Ishikawa (cell line): ENCODE measurements around the gene CNTN4.

Experiments
- CEBPB ChIP-seq: IDR thresholded peaks from 2 replicates; pipeline ENCODE4 v1.6.1; 2012
- CREB1 ChIP-seq: IDR thresholded peaks from 2 replicates; pipeline ENCODE4 v1.6.1; 2012; ENCODE audit warnings: low read depth
- EGR1 ChIP-seq: IDR thresholded peaks from 2 replicates; pipeline ENCODE4 v1.6.1; 2012
- EP300 ChIP-seq: IDR thresholded peaks from 2 replicates; pipeline ENCODE4 v1.6.1; 2012; ENCODE audit warnings: borderline replicate concordance
- NFIC ChIP-seq: IDR thresholded peaks from 2 replicates; pipeline ENCODE4 v1.6.1; 2012
- TAF1 ChIP-seq: IDR thresholded peaks from 2 replicates; pipeline ENCODE4 v1.6.1; 2012; ENCODE audit warnings: low read depth, mild to moderate bottlenecking
- TCF12 ChIP-seq: IDR thresholded peaks from 2 replicates; pipeline ENCODE4 v1.6.1; 2012; ENCODE audit warnings: low read depth
- YY1 ChIP-seq: IDR thresholded peaks from 2 replicates; pipeline ENCODE4 v1.6.1; 2012; ENCODE audit warnings: low read depth
- TF ChIP-seq, protein P1 (sequence below): IDR thresholded peaks from 2 replicates; pipeline ENCODE4 v1.6.1; 2012
- TF ChIP-seq, protein P2 (sequence below): IDR thresholded peaks from 2 replicates; pipeline ENCODE4 v1.6.1; 2012; ENCODE audit warnings: low read depth, mild to moderate bottlenecking

DNA sequence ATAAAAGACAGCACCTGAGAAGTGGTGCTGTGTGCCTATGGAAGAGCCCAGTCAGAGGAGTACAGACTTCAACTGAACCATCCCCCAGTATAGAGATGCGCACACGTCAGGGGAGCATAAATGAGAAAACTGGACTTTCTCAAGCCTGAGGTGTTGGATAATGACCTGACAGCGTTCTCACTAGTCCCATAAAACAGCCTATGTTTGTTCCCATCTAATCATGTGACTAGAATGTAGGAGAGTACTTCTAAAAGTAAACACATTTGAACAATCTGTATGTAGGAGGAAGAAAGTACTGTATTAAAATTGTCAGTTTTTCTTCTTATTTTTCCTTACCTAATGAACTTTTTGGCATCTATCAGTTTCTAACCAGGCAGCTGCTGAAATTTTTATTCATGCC is 498.9 kb downstream of the CNTN4 start:
- TF ChIP-seq CREB1 = no peak
- TF ChIP-seq YY1 = no peak
- no peak for TF ChIP-seq EGR1
- TF ChIP-seq, protein P1, sequence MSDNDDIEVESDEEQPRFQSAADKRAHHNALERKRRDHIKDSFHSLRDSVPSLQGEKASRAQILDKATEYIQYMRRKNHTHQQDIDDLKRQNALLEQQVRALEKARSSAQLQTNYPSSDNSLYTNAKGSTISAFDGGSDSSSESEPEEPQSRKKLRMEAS = no peak
- no peak for TF ChIP-seq TAF1
- TF ChIP-seq, protein P2, sequence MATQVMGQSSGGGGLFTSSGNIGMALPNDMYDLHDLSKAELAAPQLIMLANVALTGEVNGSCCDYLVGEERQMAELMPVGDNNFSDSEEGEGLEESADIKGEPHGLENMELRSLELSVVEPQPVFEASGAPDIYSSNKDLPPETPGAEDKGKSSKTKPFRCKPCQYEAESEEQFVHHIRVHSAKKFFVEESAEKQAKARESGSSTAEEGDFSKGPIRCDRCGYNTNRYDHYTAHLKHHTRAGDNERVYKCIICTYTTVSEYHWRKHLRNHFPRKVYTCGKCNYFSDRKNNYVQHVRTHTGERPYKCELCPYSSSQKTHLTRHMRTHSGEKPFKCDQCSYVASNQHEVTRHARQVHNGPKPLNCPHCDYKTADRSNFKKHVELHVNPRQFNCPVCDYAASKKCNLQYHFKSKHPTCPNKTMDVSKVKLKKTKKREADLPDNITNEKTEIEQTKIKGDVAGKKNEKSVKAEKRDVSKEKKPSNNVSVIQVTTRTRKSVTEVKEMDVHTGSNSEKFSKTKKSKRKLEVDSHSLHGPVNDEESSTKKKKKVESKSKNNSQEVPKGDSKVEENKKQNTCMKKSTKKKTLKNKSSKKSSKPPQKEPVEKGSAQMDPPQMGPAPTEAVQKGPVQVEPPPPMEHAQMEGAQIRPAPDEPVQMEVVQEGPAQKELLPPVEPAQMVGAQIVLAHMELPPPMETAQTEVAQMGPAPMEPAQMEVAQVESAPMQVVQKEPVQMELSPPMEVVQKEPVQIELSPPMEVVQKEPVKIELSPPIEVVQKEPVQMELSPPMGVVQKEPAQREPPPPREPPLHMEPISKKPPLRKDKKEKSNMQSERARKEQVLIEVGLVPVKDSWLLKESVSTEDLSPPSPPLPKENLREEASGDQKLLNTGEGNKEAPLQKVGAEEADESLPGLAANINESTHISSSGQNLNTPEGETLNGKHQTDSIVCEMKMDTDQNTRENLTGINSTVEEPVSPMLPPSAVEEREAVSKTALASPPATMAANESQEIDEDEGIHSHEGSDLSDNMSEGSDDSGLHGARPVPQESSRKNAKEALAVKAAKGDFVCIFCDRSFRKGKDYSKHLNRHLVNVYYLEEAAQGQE = no peak
- TF ChIP-seq CEBPB = no peak
- TF ChIP-seq EP300 = no peak
- TF ChIP-seq NFIC = no peak
- TF ChIP-seq TCF12 = no peak
